ENCODE results near the gene C6orf47.

C6orf47 gene

GRCh38 chr6:31636698-31637596 lies 23.6 kb downstream of the C6orf47 start:
- no peak for DNase-seq (ENCODE audit: low read depth in 2 of 2)

GRCh38 chr6:31634969-31635575 lies 25.5 kb downstream of the C6orf47 start:
- no peak for DNase-seq (ENCODE audit: low read depth in 2 of 2)

DNA sequence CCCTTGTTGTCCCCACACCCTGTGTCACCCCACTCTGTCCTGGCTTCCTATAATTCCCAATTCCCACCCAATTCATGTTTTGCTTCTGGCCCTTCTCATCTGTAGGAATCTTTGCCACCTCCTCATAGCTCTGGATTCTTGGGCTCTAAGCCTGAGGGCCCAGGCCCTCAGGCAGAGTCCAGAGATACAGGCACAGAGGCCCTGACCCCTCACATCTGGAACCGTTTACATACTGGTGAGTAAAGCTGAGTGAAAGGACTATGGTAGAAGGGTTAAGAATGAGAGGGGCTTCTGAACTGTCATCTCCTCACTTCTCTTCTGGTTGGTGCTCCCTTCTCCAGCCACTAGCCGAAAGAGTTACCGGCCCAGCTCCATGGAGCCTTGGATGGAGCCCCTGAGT lies 26.4 kb downstream of the C6orf47 start:
- no peak for DNase-seq (ENCODE audit: low read depth in 2 of 2)

GRCh38 chr6:31633447-31633846 lies 27.1 kb downstream of the C6orf47 start:
- no peak for DNase-seq (ENCODE audit: low read depth in 2 of 2)

DNA sequence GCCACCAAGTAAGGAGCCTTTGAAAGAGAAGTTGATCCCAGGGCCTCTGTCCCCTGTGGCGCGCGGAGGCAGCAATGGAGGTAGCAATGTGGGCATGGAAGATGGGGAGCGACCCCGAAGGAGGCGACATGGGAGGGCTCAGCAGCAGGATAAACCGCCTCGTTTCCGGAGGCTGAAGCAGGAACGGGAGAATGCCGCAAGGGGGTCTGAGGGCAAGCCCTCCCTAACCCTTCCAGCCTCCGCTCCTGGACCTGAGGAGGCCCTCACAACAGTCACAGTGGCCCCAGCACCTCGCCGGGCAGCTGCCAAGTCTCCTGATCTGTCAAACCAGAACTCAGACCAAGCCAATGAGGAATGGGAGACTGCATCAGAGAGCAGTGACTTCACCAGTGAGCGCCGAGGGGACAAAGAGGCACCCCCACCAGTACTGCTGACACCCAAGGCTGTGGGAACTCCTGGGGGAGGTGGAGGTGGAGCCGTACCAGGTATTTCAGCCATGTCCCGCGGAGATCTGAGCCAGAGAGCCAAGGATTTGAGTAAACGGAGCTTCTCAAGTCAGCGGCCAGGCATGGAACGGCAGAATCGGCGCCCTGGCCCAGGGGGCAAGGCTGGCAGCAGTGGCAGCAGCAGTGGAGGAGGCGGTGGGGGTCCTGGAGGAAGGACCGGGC lies 28.2 kb downstream of the C6orf47 start:
- no peak for DNase-seq (ENCODE audit: low read depth in 2 of 2)

DNA sequence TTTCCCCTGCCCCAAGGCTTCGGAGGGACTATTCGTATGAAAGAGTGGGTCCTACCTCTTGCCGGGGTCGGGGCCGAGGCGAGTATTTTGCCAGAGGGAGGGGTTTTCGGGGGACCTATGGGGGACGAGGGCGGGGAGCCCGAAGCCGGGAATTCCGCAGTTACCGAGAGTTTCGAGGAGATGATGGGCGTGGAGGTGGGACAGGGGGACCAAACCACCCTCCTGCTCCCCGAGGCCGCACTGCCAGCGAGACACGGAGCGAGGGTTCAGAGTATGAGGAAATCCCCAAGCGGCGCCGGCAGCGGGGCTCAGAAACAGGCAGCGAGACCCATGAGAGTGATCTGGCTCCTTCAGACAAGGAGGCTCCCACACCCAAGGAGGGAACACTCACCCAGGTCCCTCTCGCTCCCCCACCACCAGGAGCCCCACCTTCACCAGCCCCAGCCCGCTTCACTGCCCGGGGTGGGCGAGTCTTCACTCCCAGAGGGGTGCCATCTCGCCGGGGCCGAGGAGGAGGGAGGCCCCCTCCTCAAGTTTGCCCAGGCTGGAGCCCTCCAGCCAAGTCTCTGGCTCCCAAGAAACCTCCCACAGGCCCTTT lies 28.8 kb downstream of the C6orf47 start:
- DNase-seq (ENCODE audit: low read depth in 2 of 2) = no peak

GRCh38 chr6:31631209-31631608 lies 29.4 kb downstream of the C6orf47 start:
- no peak for DNase-seq (ENCODE audit: low read depth in 2 of 2)

DNA sequence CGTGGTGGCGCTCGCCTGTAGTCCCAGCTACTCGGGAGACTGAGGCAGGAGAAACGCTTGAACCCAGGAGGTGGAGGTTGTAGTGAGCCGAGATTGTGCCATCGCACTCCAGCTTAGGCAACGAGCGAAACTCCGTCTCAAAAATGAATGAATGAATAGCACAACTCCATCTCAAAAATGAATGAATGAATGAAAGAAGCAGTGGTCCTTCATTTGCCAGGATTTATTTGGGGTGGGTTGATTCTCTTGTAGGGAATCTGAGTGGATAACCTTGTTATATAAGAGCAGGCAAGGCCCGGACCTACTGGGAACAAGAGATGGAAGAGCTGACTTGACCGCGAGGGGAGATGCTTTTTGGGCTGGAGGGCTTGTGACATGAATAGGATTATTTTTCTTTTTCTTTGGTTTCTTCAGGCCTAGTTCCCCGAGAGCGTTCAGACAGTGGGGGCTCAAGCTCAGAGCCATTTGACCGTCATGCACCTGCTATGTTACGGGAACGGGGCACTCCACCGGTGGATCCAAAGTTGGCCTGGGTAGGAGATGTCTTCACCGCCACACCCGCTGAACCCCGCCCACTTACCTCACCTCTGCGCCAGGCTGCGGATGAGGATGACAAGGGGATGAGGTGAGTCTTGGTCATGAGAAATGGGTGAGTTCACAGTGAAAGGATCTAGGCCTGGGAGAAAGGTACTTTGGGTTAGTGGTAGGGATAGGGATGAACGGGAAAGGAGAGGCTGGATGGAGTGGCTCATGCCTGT lies 30.2 kb downstream of the C6orf47 start:
- no peak for DNase-seq (ENCODE audit: low read depth in 2 of 2)

DNA sequence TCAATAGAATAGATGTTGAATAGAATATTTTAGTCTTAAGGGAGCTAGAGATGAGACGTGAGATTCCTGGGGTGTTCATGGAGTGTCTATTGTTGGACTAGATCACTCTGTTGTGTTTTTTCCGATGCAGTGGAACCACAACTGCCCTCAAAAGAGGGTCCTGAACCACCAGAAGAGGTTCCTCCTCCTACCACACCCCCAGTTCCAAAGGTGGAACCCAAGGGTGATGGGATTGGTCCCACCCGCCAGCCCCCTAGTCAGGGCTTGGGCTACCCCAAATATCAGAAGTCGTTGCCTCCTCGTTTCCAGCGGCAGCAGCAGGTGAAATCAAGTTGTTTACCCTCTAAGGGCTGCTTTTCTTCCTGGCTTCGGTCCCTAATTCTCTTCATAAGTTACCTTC lies 31.6 kb downstream of the C6orf47 start:
- DNase-seq (ENCODE audit: low read depth in 2 of 2) = no peak

GRCh38 chr6:31627690-31628287 lies 32.8 kb downstream of the C6orf47 start:
- DNase-seq (ENCODE audit: low read depth in 2 of 2) = no peak

DNA sequence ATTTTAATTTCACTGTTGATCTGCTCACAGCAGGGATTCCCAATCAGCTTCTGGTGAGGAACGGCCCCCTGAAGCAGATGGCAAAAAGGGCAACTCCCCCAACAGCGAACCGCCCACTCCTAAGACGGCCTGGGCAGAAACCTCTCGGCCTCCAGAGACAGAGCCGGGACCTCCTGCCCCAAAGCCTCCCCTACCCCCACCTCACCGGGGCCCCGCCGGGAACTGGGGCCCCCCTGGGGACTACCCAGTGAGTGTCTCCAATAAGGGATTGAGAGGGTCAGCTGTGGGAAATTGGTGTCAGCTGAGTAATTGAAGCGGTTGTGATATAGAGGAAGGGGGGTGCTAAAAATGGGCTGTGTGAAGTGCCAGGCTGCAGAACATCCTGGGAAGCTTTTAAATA lies 33.6 kb downstream of the C6orf47 start:
- no peak for DNase-seq (ENCODE audit: low read depth in 2 of 2)

- DNase-seq (ENCODE audit: low read depth in 2 of 2) = no peak
Observed at GRCh38 chr6:31624070-31624469, 36.5 kb downstream of the C6orf47 start.

DNA sequence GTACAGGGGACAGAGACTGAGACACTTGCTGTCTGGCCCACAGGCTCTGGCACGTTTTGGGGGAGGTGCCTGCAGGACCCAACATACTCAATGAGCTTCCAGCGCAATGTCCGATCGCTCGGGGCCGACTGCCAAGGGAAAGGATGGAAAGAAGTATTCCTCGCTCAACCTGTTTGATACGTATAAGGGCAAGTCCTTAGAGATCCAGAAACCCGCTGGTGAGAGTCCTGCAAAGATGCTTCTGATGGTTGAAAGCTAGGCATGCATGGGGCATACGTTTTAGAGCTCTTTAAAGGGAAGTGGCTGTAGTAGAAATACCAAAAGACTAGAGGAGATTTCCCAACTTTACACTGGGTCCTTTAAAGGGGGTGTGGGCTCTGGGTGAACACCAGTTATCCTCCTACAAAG lies 37.9 kb downstream of the C6orf47 start:
- no peak for DNase-seq (ENCODE audit: low read depth in 2 of 2)

DNA sequence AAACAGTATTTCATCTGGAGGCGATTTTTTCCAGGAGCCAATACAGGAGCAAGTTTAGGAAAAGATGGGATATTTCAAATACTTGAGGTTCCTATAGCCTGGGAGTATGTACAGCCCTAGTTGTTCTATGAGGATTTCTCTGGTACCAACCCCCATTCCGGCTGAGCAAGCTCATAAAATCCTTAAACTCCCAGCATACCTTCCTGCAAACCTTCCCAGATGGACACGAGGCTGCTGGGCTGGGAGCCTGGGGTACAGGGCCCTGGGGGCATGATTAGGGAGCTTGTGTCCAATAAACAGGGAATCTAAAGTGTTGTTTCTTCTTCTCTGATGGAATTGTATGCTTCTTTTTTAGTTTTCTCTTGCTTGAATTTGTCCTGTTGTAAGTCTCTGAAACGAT lies 38.6 kb downstream of the C6orf47 start:
- no peak for DNase-seq (ENCODE audit: low read depth in 2 of 2)

- DNase-seq (ENCODE audit: low read depth in 2 of 2) = no peak
Observed at GRCh38 chr6:31621320-31621939, 39.1 kb downstream of the C6orf47 start.

- DNase-seq (ENCODE audit: low read depth in 2 of 2) = peak in 1 of 2 donors; percentile 94
Observed at GRCh38 chr6:31620586-31621319, 39.8 kb downstream of the C6orf47 start, which contains the start of gene PRRC2A. Gene PRRC2A (plus strand): TSS chr6:31620715. CDS start chr6:31622790, 2,075 bp downstream.

DNA sequence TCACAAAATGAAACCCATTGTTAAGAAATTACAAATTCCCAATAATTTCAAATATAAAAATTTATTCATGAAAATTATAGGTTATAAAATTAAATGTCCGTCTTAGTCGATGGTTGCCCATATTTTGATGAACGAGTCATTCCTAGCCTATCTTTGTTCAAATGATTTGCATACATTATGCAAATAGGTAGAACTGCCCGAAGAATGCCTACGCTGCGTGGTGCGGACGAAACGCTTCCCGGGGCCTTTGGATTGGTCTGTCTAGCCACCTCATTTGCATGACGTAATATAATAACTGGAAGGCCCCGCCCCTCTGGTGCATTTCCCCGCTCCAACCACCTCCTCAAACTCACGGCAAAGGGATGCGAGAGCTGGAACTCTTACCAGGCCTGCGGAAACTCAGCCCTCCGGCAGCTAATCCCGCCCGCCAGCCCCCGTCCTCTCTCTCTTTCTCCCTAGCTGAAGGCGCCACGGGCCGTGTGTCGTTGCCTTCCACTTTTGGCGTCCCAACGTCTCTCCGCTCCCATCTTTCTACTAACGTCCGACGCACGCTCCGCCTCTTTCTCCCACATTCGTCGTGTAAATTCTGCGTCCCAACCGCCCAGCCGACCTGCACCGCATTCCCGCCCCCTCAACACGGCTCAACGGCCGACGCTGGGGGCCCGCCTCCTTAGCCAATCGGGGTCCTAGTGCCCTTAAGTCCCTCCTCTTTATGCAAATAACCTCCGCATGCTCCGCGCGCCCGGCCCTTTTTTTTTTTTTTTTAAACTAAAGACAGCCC lies 40.6 kb downstream of the C6orf47 start:
- peak; percentile 80 to 95 for DNase-seq (ENCODE audit: low read depth in 2 of 2)

- no peak for DNase-seq (ENCODE audit: low read depth in 2 of 2)
Observed at GRCh38 chr6:31617010-31617409, 43.6 kb downstream of the C6orf47 start.

DNA sequence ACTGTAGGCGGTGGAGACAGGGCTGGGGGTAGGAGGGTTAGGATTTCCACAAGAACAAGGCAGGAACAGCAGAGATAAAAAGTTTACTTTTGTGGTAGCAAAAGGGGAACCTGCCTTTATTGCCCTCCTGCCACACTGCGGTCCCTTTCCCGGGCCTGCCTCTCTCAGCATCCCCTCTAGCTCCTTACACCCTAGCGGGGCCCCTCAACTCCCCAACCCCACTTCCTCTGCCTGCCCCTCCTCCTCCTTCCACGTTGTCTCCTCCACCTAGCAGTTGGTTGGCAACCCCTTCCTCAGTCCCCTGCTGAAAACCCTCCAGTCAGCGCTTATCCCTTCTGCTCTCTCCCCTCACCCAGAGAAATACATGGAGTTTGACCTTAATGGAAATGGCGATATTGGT lies 44.8 kb downstream of the C6orf47 start:
- no peak for DNase-seq (ENCODE audit: low read depth in 2 of 2)
